BLaER1 (cell line): ENCODE data around the gene ENDOV.

Experiments used
- H3K27ac ChIP-seq: shearing (Covaris generic); formaldehyde crosslinking; 2 replicates; pipeline ENCODE4 v1.8.1; 2022
- H3K27me3 ChIP-seq: shearing (Covaris generic); formaldehyde crosslinking; 2 replicates; pipeline ENCODE4 v1.8.1; 2022
- H3K36me3 ChIP-seq: shearing (Covaris generic); formaldehyde crosslinking; 2 replicates; pipeline ENCODE4 v1.8.1; 2022
- H3K4me1 ChIP-seq: shearing (Covaris generic); formaldehyde crosslinking; 2 replicates; pipeline ENCODE4 v1.8.1; 2022
- H3K4me2 ChIP-seq: shearing (Covaris generic); formaldehyde crosslinking; 2 replicates; pipeline ENCODE4 v1.8.1; 2022
- H3K4me3 ChIP-seq: shearing (Covaris generic); formaldehyde crosslinking; 2 replicates; pipeline ENCODE4 v1.8.1; 2022
- H3K9ac ChIP-seq: shearing (Covaris generic); formaldehyde crosslinking; 2 replicates; pipeline ENCODE4 v1.8.1; 2022
- H3K9me3 ChIP-seq: shearing (Covaris generic); formaldehyde crosslinking; 2 replicates; pipeline ENCODE4 v1.8.1; 2022
- H4K20me1 ChIP-seq: shearing (Covaris generic); formaldehyde crosslinking; 2 replicates; pipeline ENCODE4 v1.8.1; 2022
- Cebpa-rat ChIP-seq: shearing (Covaris generic); IDR thresholded peaks from 2 replicates; pipeline ENCODE4 v1.8.1; 2022

Gene ENDOV

DNA sequence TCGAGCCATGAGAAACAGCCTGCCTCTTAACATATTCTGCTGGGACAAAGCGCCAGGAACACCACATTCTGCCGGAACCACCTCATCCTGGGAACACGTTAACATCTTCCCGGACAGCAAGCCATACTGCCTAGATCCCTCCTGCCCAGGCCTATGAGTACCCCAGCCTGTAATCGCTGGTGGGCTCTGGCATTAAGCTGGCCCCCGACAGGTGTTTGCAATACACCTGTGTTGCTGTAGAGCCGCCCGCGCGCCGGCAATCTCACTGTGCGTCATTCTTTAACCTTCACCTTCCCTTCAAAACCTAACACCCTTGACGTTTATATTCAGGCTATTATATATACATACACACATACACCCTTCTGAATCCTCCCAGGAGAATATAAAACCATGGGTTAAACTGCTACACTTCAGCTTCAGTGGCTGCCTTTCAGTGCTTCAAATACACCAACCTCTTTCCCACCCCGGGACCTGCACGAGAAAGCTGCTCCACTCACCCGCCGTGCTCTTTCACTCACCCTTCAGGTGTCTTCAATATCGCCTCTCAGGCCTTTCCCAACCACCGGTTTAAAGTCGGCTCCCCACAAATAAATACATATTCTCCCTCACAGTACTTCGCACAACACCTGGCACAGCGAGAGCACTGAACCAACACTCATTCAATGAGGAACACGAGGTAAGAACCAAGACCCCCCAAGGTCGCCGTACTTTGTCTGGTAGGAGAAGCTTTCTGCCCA lies 1.0 kb upstream of the ENDOV start:
- peaks cover 18% of the 10 kb centered on the region; the same call in 1 of the 2 replicates for H3K36me3 ChIP-seq
- H3K9me3 ChIP-seq: no peaks in the 10 kb centered on the region
- no peak overlapping the region for H3K9ac ChIP-seq
- no peak overlapping the region for H3K27ac ChIP-seq
- peak overlapping the region; percentile 77 for H3K4me3 ChIP-seq
- no peak for TF ChIP-seq Cebpa-rat
- H3K27me3 ChIP-seq: peaks cover 40% of the 10 kb centered on the region
- peaks cover 18% of the 10 kb centered on the region for H3K4me1 ChIP-seq
- H3K4me2 ChIP-seq: peak overlapping the region; percentile 97
- no peaks in the 10 kb centered on the region; the same call in 1 of the 2 replicates for H4K20me1 ChIP-seq

DNA sequence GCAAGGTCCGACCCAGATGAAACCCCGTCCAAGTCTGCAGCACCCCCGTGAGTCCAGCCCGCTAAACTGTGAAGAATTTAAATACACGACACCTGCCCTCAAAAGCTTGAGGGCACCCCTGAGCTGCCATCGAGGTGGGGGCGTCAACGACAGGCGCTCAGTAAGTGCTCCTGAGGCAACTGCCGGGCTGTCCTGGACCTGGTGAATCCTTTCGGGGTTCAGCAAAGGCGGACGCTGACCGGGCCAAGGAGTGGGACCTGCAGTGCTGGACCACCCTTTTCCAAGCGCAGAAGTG lies 512 bp upstream of the ENDOV start:
- Histone ChIP-seq H3K27ac (no peak overlapping the region), H4K20me1 (no peaks in the 10 kb centered on the region; the same call in 1 of the 2 replicates), H3K27me3 (peaks cover 40% of the 10 kb centered on the region), H3K36me3 (peaks cover 18% of the 10 kb centered on the region; the same call in 1 of the 2 replicates), H3K4me1 (peaks cover 18% of the 10 kb centered on the region), H3K9me3 (no peaks in the 10 kb centered on the region), H3K4me3 (peak overlapping the region; percentile 77), H3K4me2 (peak overlapping the region; percentile 97), H3K9ac (peak overlapping the region; percentile 69)
- no peak for TF ChIP-seq Cebpa-rat

DNA sequence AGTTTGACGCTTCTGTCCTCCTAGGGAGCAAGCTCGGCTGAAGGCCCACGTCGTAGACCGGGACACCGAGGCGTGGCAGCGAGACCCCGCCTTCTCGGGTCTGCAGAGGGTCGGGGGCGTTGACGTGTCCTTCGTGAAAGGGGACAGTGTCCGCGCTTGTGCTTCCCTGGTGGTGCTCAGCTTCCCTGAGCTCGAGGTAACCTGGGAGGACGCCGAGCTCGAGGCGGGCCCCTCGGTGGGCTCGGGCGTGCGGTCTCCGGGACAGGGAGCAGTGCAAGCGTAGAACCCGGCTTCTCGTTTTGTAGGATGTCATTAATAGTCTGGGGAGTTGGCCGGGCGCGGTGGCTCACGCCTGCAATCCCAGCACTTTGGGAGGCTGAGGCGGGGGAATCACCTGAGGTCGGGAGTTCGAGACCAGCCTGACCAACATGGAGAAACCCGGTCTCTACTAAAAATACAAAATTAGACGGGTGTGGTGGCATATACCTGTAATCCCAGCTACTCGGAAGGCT lies 715 bp downstream of the ENDOV start:
- 0 out of 2 replicates have a peak overlapping the region, but pooled peaks have one; percentile 52 for H3K27ac ChIP-seq
- peaks cover 18% of the 10 kb centered on the region for H3K4me1 ChIP-seq
- H3K4me2 ChIP-seq: peak overlapping the region; percentile 97
- peaks cover 40% of the 10 kb centered on the region for H3K27me3 ChIP-seq
- H3K9me3 ChIP-seq: no peaks in the 10 kb centered on the region
- no peaks in the 10 kb centered on the region; the same call in 1 of the 2 replicates for H4K20me1 ChIP-seq
- TF ChIP-seq Cebpa-rat: no peak
- peak overlapping the region; percentile 69 for H3K9ac ChIP-seq
- H3K4me3 ChIP-seq: peak overlapping the region; percentile 77
- peaks cover 18% of the 10 kb centered on the region; the same call in 1 of the 2 replicates for H3K36me3 ChIP-seq

DNA sequence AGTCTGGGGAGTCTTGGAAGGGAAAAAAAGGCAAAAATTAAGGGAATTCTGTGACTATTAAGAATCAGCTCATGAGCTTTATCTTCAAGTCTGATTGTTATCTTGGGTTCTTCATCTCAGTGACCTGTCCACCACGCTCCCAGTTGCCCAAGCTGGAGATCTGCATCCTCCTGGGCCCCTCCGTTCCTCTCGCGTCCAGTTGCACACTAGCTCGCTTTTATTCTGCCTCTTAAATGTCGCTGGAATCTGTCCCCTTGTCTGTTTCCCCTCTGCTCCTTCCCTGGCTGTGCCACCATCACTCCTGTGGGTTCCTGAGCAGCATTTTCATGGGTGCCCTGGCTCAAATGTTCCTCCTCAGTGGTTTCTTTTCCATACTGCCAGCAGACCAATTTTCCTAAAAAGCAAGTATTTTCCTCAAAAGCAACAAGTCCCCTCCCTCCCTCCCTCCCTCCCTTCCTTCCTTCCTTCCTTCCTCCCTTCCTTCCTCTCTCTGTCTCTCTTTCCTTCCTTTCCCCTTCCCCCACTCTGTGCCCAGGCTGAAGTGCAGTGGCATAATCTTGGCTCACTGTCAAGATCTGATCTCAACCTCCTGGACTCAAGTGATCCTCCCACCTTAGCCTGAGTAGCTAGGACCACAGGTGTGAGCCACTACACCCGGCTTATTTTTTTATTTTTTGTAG lies 1.4 kb downstream of the ENDOV start:
- H3K4me3 ChIP-seq: peak overlapping the region; percentile 77; the same call in 1 of the 2 replicates
- peaks cover 18% of the 10 kb centered on the region; the same call in 1 of the 2 replicates for H3K36me3 ChIP-seq
- no peak overlapping the region; the same call in 1 of the 2 replicates for H3K9ac ChIP-seq
- no peak overlapping the region for H3K27ac ChIP-seq
- peak overlapping the region; percentile 97 for H3K4me2 ChIP-seq
- H4K20me1 ChIP-seq: no peaks in the 10 kb centered on the region; the same call in 1 of the 2 replicates
- TF ChIP-seq Cebpa-rat: no peak
- H3K9me3 ChIP-seq: no peaks in the 10 kb centered on the region
- H3K27me3 ChIP-seq: peaks cover 40% of the 10 kb centered on the region
- peaks cover 18% of the 10 kb centered on the region for H3K4me1 ChIP-seq

DNA sequence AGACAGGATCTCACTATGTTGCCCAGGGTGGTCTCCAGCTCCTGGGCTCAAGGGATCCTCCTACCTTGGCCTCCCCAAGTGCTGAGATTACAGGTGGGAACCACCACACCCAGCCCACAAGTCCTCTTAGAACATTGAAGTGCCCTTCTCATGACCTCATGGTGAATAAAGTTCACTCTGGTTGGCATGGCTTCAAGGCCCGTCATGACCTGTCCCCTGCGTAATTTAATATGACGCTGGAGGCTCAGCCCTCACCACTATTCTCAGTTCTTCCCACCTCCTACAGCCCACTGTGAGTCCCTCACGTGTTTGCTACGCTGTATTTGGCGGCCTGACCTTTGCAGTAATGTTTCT lies 1.9 kb downstream of the ENDOV start:
- no peak for TF ChIP-seq Cebpa-rat
- Histone ChIP-seq H4K20me1 (no peaks in the 10 kb centered on the region; the same call in 1 of the 2 replicates), H3K9ac (no peak overlapping the region), H3K4me3 (no peak overlapping the region), H3K4me1 (peaks cover 22% of the 10 kb centered on the region), H3K9me3 (no peaks in the 10 kb centered on the region), H3K36me3 (peaks cover 18% of the 10 kb centered on the region; the same call in 1 of the 2 replicates), H3K27me3 (peaks cover 34% of the 10 kb centered on the region), H3K4me2 (no peak overlapping the region), H3K27ac (no peak overlapping the region)

DNA sequence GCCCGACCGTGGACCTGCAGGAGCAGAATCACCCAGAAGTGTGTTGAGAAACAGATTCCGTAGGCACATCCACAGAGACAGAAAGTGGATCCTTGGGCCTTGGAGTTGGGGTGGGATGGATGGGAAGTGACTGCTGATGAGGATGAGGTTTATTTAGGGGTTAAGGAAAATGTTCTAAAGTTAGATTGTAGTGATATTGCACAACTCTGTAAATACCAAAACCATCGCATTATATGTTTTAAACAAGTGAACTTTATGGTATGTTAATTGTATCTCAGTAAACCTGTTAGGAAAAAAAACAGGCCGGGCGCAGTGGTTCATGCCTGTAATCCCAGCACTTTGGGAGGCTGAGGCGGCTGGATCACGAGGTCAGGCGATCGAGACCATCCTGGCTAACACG lies 3.6 kb downstream of the ENDOV start:
- Histone ChIP-seq H4K20me1 (no peaks in the 10 kb centered on the region; the same call in 1 of the 2 replicates), H3K9ac (no peak overlapping the region), H3K9me3 (no peaks in the 10 kb centered on the region), H3K4me2 (no peak overlapping the region), H3K4me3 (no peak overlapping the region), H3K27me3 (peaks cover 19% of the 10 kb centered on the region), H3K27ac (no peak overlapping the region), H3K4me1 (peaks cover 38% of the 10 kb centered on the region), H3K36me3 (peaks cover 18% of the 10 kb centered on the region; the same call in 1 of the 2 replicates)
- TF ChIP-seq Cebpa-rat: no peak

DNA sequence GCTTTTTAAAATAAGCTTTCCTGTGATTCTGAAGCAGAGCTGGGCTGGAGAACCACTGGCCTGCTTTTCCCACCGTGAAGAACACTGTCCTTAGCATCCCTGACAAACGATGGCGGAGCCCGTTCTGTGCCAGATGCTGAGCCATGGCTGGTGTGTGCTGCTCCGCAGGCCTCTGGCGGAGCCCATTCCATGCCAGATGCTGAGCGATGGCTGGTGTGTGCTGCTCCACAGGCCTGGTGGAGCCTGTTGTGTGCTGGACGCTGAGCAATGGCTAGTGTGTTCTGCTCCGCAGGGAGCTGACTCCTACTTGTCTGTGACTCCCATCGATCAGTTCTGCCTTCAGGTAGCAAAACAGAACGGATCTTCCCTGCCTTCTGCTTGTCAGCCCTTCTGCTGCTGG lies 4.3 kb downstream of the ENDOV start:
- no peak for TF ChIP-seq Cebpa-rat
- H3K4me2 ChIP-seq: no peak overlapping the region
- no peak overlapping the region for H3K9ac ChIP-seq
- H4K20me1 ChIP-seq: no peaks in the 10 kb centered on the region; the same call in 1 of the 2 replicates
- H3K9me3 ChIP-seq: no peaks in the 10 kb centered on the region
- peaks cover 43% of the 10 kb centered on the region for H3K4me1 ChIP-seq
- peaks cover 18% of the 10 kb centered on the region; the same call in 1 of the 2 replicates for H3K36me3 ChIP-seq
- H3K4me3 ChIP-seq: no peak overlapping the region
- H3K27me3 ChIP-seq: peaks cover 12% of the 10 kb centered on the region
- no peak overlapping the region for H3K27ac ChIP-seq

DNA sequence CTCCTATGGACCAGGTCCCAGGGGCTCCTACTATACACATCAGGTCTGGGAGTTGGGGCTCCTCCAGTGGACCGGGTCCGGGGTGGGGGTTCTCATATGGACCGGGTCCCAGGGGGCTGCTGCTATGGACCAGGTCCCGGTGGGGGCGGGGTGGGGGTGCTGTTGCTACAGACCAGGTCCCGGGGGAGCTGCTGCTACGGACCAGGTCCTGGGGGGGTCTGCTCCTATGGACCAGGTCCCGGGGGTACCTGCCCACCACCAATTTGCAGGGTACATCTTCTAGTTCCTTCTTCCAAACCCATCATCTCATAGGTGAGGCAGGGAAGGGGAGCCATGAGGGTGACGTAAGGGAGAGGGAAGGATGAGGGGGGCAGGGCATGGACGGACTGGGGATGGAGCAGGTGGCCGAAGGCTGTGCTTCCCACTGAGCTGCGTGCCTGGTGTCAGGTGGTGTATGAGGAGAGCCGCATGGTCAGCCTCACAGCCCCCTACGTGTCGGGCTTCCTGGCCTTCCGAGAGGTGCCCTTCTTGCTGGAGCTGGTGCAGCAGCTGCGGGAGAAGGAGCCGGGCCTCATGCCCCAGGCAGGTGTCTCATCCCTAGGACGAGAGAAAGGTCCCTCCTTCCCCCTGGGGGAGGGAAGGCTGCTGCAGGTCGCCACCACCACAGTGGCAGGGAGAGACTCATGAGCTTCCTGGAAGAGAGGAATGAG lies 6.6 kb downstream of the ENDOV start:
- Histone ChIP-seq H4K20me1 (peaks cover 14% of the 10 kb centered on the region), H3K27ac (no peak overlapping the region), H3K9me3 (no peaks in the 10 kb centered on the region), H3K4me3 (no peak overlapping the region), H3K4me1 (peaks cover 50% of the 10 kb centered on the region), H3K36me3 (peaks cover 18% of the 10 kb centered on the region; the same call in 1 of the 2 replicates), H3K4me2 (peak overlapping the region; percentile 86; the same call in 1 of the 2 replicates), H3K27me3 (no peaks in the 10 kb centered on the region), H3K9ac (no peak overlapping the region)
- TF ChIP-seq Cebpa-rat: no peak

DNA sequence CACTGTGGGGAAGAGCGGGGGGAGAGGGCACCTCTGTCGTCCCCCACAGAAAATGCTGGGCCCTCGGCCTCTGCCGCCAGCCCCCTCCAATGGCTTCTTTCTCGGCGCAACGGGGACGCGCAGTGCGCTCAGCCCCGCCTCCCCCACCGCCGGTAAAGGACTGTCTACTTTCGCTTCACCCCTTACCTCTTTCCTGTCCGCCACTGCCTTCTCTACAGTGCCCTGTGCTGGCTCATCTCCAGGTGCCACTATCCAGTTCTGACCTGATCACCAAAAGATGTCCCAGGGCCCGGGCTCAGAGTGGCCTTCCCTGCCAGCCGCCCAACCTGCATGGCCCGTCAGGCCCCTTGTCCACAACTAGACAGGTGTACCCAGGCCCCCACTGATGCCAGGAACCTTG lies 7.3 kb downstream of the ENDOV start:
- Histone ChIP-seq H3K36me3 (peaks cover 12% of the 10 kb centered on the region; the same call in 1 of the 2 replicates), H3K4me2 (peak overlapping the region; percentile 86), H4K20me1 (peaks cover 18% of the 10 kb centered on the region), H3K4me1 (peaks cover 57% of the 10 kb centered on the region), H3K9ac (no peak overlapping the region), H3K9me3 (no peaks in the 10 kb centered on the region), H3K4me3 (no peak overlapping the region), H3K27me3 (no peaks in the 10 kb centered on the region), H3K27ac (no peak overlapping the region)
- no peak for TF ChIP-seq Cebpa-rat
